Activated T-cell treated with anti-CD3 and anti-CD28 coated beads for 1 hour (primary cell): Measurements from ENCODE around the gene CRB3.
"Not testable (repeated sequence)": the region's sequence is repeated elsewhere in the genome, so short reads cannot be mapped to it uniquely, and the experiment has no call there.

Experiments used
- DNase-seq: peaks from one replicate; pipeline ENCODE4 v3.0.0-alpha.2; 2020; ENCODE audit warnings: low read depth

Gene CRB3

DNA sequence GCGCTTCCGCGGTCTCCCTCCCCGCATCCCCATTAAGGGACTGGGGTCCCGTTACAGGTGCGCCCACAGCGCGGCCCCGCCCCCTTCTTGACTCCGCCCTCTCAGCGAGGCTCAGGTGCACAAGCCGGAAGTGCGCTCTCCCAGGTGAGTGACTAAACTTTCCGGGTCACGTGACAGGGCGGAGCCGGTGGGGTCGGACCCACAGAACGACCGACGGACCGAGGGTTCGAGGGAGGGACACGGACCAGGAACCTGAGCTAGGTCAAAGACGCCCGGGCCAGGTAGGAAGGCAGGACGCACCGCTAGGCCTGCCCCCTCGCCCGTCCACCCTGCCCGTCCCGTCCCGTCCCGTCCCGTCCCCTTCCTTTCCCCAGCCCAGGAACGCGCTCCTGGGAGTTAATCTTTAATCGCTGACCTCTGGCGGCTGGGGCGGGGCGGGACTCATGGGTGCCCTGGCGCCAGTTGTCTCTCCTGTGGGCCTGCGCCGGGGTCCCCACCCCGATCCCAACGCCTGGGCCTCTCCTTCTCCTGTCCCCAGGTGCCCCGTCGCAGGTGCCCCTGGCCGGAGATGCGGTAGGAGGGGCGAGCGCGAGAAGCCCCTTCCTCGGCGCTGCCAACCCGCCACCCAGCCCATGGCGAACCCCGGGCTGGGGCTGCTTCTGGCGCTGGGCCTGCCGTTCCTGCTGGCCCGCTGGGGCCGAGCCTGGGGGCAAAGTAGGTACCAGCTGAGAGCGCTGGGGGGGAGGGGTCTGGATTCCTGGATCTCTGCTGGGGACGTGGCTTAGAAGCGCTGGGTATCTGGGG is at the start of gene CRB3:
TSS of gene CRB3 (plus strand) at position 202 of the 804 bp plus-strand sequence. CDS start at position 633, 431 bp downstream.
- DNase-seq: peak; percentile 48

GRCh38 chr19:6414793-6415590 is 49.1 kb upstream of the CRB3 start:
- DNase-seq: no peak

DNA sequence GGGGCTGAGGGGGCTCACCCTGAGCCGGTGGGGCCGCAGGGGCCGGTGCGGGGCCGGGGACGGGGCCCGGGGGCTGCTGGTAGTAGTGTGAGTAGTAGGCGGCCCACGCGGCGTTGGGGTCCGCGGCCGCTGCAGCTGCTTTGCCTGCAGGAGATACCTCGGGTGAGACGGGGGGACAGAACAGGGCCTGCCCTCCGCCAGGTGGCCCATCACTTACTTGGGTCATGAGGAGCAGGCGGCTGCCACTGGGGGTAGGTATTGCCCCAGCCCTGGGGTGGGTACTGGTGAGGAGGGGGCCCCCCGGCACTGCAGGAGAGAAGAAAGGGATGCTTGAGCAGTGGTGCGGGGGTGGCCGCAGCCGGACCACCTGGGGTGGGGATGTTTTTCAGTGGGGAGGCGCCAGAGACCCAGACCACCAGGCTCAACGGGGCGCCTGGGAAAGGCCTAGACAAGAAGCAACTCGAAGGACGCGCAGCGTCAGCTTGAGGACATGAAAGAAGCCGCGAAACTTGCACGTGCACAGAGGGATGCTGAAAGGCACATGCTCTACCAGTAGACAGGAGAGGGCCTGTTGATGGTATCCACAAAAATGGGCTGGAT is 48.4 kb upstream of the CRB3 start:
- DNase-seq: no peak

- DNase-seq: no peak
Measured at GRCh38 chr19:6416658-6417405, 47.2 kb upstream of the CRB3 start.

DNA sequence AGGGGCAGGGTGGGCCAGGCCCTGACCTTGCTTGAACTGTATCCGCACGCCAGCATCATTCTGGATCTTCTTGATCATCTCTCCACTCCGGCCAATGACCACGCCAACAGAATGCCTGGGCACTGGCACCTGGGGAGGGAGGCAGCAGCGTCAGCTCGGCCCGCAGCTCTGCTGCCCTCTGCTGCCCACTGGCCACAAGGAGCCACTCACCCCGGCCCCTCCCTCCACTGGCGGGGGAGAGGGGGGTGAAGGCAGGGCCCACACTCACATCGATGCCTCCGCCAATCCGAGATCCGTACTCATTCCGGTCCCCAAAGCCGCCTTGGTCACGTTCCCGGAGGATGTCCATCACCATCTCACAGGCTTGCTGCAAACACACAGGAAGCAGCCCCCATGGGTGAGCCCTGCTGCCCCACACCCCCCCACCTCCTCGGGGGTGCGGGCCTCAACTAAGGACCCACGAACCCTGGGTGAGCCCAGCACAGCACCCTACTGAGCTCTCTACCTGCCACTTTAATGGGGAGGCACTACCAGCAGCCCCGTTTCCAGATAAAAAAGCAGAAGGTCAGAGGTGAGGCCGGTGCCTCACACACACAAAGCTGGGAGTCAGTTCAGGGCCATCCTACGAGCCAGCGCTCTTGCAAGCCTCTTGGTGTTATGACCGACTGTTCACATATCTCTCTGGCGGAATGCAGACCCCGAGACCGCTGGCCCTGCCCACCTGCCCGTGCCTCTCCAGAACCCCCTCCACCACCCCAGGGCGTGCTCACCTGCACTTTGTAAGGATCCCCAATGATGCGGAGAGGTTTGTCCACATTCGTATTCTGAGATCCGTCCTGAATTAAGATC is 46.1 kb upstream of the CRB3 start:
- DNase-seq: no peak

DNA sequence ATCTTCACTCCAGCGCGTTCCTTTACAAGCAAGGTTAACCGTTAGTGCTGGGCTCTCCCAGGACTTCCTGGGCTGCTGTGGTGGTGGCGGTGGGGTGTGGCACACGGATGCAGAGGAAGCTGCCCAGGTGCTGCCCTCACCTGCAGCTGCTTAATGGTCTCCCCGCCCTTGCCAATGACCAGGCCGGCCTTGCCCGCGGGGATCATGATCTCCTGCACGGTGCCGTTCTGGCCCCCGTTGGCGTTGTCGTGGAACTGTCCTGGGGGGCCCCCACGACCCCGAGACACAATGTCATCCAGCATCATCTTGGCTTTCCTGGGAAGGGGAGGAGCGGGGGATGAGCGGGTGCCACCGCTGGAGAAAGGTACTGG is 45.5 kb upstream of the CRB3 start:
- DNase-seq: no peak

GRCh38 chr19:6421075-6422014 is 42.7 kb upstream of the CRB3 start:
- no peak for DNase-seq

DNA sequence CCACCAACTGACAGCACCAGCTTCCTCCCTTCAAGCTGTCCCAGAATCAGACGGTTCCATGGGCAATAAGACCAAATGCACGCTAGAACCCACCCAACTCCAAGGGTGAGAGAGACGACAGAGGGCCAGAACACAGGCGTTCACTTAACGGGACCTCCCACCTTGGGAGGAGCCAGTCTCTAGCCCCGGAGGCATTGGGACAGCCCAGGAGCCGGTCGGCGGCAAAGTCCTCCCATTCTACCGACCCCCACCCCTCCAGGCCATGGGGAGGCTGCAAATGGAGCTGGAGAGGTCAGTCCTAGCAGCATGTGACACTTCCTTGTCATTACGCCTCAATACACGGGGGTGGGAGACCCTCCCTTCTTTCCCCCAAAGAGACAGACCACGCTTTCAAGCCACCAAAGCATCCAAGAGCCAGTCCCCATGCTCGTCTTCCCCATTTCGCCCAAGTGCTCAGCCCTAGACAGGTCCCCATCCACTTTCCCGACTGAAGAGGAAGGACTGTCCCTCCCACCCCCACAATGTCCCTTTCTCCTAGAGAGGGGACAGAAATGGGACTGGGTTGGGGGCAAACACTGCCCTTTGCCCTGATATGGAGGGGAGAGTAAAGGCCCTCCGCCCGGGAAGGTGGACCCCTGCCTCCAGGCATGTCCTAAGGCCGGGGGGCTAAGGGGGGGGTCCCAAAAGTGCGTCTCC is 40.4 kb upstream of the CRB3 start:
- DNase-seq: no peak

GRCh38 chr19:6424195-6424938 is 39.7 kb upstream of the CRB3 start, which contains the start of gene KHSRP:
Gene KHSRP, minus strand, starts transcription at chr19:6424811. Its CDS starts 110 bp downstream, at chr19:6424701.
- no peak for DNase-seq

DNA sequence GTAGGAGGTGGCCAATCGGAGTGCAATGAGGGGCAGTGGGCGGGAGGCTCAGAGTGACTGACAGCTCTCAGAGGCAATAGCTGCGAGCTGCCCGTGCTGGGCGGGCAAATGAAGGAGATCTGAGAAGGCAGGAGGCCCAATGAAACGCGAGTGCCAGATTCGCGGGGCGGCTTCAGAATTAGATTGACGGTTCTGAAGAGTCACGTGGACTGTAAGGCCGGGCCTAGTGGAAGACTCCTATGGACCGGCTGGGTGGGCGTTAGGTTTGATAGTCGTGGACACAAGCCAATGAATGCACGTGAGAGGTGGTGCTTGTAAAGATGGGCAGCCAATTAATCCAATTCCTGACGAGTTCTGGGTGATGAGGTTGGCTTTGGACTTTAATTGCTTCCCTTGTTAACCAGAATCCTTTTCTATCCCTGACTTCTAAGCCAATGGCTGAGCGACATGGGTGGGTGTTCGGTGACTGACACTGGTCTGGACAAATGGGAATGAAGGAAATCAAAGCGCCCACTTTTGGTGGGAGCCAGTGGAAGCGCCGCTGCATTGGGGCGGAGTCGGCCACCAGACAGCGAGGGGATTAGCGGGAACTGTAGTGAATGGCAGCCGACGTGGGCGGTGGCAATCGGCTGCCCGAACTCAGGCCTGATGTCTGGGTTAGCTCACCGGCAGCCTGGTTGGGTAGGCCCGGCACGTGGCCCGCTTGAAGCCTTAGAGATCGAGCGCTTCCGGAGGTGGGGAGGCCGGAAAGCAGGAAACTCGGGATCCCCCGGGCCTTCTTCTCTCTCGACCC is 38.9 kb upstream of the CRB3 start:
- DNase-seq: peak; percentile 96

- DNase-seq: no peak
Measured at GRCh38 chr19:6425732-6426620, 38.1 kb upstream of the CRB3 start.

GRCh38 chr19:6427131-6427530 is 36.9 kb upstream of the CRB3 start:
- no peak for DNase-seq

- not testable (repeated sequence) for DNase-seq
Measured at GRCh38 chr19:6428692-6429418, 35.2 kb upstream of the CRB3 start.

DNA sequence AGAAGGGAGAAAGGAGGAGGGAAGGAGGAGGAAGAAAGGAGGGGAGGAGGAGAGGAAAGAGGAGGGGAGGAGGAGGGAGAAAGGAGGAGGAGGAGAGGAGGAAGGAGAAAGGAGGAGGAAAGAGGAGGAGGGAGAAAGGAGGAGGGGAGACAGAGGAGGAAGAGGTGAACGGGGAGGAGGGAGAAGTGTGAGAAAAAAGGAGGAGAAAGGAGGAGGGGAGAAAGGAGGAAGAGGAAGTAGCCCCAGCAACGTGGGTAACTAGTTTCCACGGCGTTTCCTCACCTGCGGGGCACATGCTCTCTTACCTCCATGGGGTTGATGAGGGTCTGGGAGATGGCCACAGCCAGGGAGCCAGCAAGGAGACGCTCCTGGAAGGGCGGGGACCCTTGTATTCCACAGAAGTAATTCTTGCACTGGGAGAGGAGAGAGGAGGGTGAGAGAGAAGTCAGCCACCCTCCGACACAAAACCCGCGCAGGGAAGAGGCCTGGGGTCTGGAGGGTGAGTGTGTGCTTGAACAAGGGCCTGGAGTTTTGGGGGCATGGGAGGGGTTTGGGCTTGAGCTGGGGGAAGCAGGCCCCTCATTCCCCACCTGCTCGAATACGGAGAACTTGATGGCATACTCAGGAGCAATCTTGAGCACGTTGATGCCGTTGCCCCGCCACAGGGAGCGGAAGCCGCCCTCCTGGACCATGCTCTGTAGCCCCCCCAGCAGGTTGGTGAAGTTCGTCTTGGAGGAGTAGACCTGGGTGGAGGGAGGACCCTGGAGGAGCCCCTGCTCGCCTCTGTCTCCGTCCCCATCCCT is 34.5 kb upstream of the CRB3 start:
- no peak for DNase-seq

- no peak for DNase-seq
Measured at GRCh38 chr19:6431891-6432290, 32.2 kb upstream of the CRB3 start.
